HG03521 (cell line): Measurements from ENCODE around the gene CCN5.

ENCODE experiments used
- ATAC-seq: cut with Tn5 transposase; IDR thresholded peaks from one replicate; pipeline ENCODE4 v1.9.1; 2021; ENCODE audit warnings: mild to moderate bottlenecking, moderate library complexity; ENCODE audit not compliant: unreplicated experiment

The CCN5 gene

GRCh38 chr20:44715499-44716308, 535 bp downstream of the CCN5 start:
- ATAC-seq: no peak

GRCh38 chr20:44716309-44717106, 1.3 kb downstream of the CCN5 start:
- no peak for ATAC-seq

- ATAC-seq: no peak
These were observed 2.8 kb downstream of the CCN5 start for GRCh38 chr20:44717986-44718385.

GRCh38 chr20:44719841-44720240, 4.7 kb downstream of the CCN5 start:
- no peak for ATAC-seq

GRCh38 chr20:44720621-44720996, 5.4 kb downstream of the CCN5 start:
- no peak for ATAC-seq

- no peak for ATAC-seq
These were observed 6.0 kb downstream of the CCN5 start for GRCh38 chr20:44720997-44721784.

GRCh38 chr20:44721785-44722054, 6.6 kb downstream of the CCN5 start:
- no peak for ATAC-seq

GRCh38 chr20:44722990-44723389, 7.8 kb downstream of the CCN5 start:
- ATAC-seq: no peak

- no peak for ATAC-seq
These were observed 8.2 kb downstream of the CCN5 start for GRCh38 chr20:44723391-44723790.

- ATAC-seq: no peak
These were observed 8.7 kb downstream of the CCN5 start for GRCh38 chr20:44723798-44724362.

- no peak for ATAC-seq
These were observed 9.4 kb downstream of the CCN5 start for GRCh38 chr20:44724423-44725091.

- no peak for ATAC-seq
These were observed 10.7 kb downstream of the CCN5 start for GRCh38 chr20:44725837-44726236.

- no peak for ATAC-seq
These were observed 11.9 kb downstream of the CCN5 start for GRCh38 chr20:44727039-44727438.

GRCh38 chr20:44727651-44728050, 12.5 kb downstream of the CCN5 start:
- no peak for ATAC-seq

GRCh38 chr20:44728801-44729443, 13.8 kb downstream of the CCN5 start:
- ATAC-seq: no peak

- no peak for ATAC-seq
These were observed 15.3 kb downstream of the CCN5 start for GRCh38 chr20:44730441-44730840.

- ATAC-seq: no peak
These were observed 16.5 kb downstream of the CCN5 start for GRCh38 chr20:44731657-44732056.

- no peak for ATAC-seq
These were observed 17.2 kb downstream of the CCN5 start for GRCh38 chr20:44732327-44732726.

GRCh38 chr20:44733341-44734069, 18.3 kb downstream of the CCN5 start:
- no peak for ATAC-seq

GRCh38 chr20:44734938-44735337, 19.8 kb downstream of the CCN5 start:
- ATAC-seq: no peak
